GM23338 (cell line): Measurements from ENCODE around the gene SERP2. TPM values are rescaled to one million over a fixed set of nuclear protein-coding genes. Genes with fewer than 3 reads are reported as not detected.
A peak's percentile ranks its signal among the peaks of the same experiment; 100 is the strongest.
"Not testable (repeated sequence)": the region's sequence is repeated elsewhere in the genome, so short reads cannot be mapped to it uniquely, and the experiment has no call there.

Experiments
- ATAC-seq: fragments of 200-7000 bp; cut with Tn5 transposase; 3 replicates; pipeline ENCODE4 v1.9.1; 2020
- DNase-seq: peaks from one replicate; pipeline ENCODE4 v3.0.0-alpha.2; 2015; ENCODE audit warnings: low spot score
- H2AFZ ChIP-seq: fragments of 200-600 bp; sonication (generic); 2 replicates; pipeline ENCODE4 v1.8.0; 2016; ENCODE audit warnings: antibody characterized with exemption, mild to moderate bottlenecking, moderate library complexity
- H3F3A ChIP-seq: fragments of 200-600 bp; sonication (generic); replicated peaks from 2 replicates; pipeline ENCODE4 v1.8.0; 2017; ENCODE audit warnings: antibody characterized with exemption, mixed run types, low read depth
- H3K27ac ChIP-seq: fragments of 200-600 bp; sonication (generic); 2 replicates; pipeline ENCODE4 v1.6.1; 2016; ENCODE audit warnings: low read depth
- H3K27me3 ChIP-seq: fragments of 200-600 bp; sonication (generic); 2 replicates; pipeline ENCODE4 v1.8.0; 2016; ENCODE audit warnings: mild to moderate bottlenecking, mixed run types, moderate library complexity; ENCODE audit not compliant: insufficient read depth
- H3K36me3 ChIP-seq: fragments of 200-600 bp; sonication (generic); 2 replicates; pipeline ENCODE4 v1.8.0; 2016; ENCODE audit warnings: mild to moderate bottlenecking; ENCODE audit not compliant: insufficient read depth
- H3K4me1 ChIP-seq: fragments of 200-600 bp; sonication (generic); 2 replicates; pipeline ENCODE4 v1.8.0; 2016; ENCODE audit warnings: mild to moderate bottlenecking, moderate library complexity; ENCODE audit not compliant: insufficient read depth
- H3K4me2 ChIP-seq: fragments of 200-600 bp; sonication (generic); 2 replicates; pipeline ENCODE4 v1.7.1; 2017; ENCODE audit warnings: mixed run types
- H3K4me3 ChIP-seq: fragments of 200-600 bp; sonication (generic); 2 replicates; pipeline ENCODE4 v1.6.1; 2016; ENCODE audit warnings: mixed run types
- H3K79me2 ChIP-seq: fragments of 200-600 bp; sonication (generic); replicated peaks from 2 replicates; pipeline ENCODE4 v1.8.0; 2017; ENCODE audit warnings: mild to moderate bottlenecking; ENCODE audit not compliant: insufficient read depth
- H3K9me2 ChIP-seq: fragments of 200-600 bp; sonication (generic); 2 replicates; pipeline ENCODE4 v1.8.0; 2017; ENCODE audit not compliant: insufficient read depth
- H4K20me1 ChIP-seq: fragments of 200-600 bp; sonication (generic); replicated peaks from 2 replicates; pipeline ENCODE4 v1.8.0; 2017; ENCODE audit warnings: mild to moderate bottlenecking; ENCODE audit not compliant: insufficient read depth
- H3K27ac Mint-ChIP-seq: 2 replicates; pipeline ENCODE4 v1.8.0; 2020; ENCODE audit warnings: inconsistent platforms, mild to moderate bottlenecking, moderate library complexity, mixed read lengths
- H3K27me3 Mint-ChIP-seq: 3 replicates; pipeline ENCODE4 v1.8.0; 2022; ENCODE audit warnings: low read depth, mild to moderate bottlenecking, moderate library complexity, mixed read lengths, inconsistent platforms; ENCODE audit not compliant: insufficient read depth, poor library complexity
- H3K36me3 Mint-ChIP-seq: 3 replicates; pipeline ENCODE4 v1.8.0; 2021; ENCODE audit warnings: low read depth, mild to moderate bottlenecking, inconsistent platforms, moderate library complexity, mixed read lengths
- H3K4me1 Mint-ChIP-seq: 3 replicates; pipeline ENCODE4 v1.8.0; 2020; ENCODE audit warnings: mild to moderate bottlenecking, inconsistent platforms, mixed read lengths
- H3K4me3 Mint-ChIP-seq: 3 replicates; pipeline ENCODE4 v1.8.0; 2021; ENCODE audit warnings: moderate library complexity, mild to moderate bottlenecking, inconsistent platforms, mixed read lengths
- H3K9me3 Mint-ChIP-seq: 3 replicates; pipeline ENCODE4 v1.8.0; 2020; ENCODE audit warnings: moderate library complexity, mild to moderate bottlenecking, inconsistent platforms, mixed read lengths
- NANOG ChIP-seq: IDR thresholded peaks from 2 replicates; pipeline ENCODE4 v1.6.1; 2016; ENCODE audit warnings: antibody characterized with exemption, borderline replicate concordance
- POLR2AphosphoS5 ChIP-seq: IDR thresholded peaks from 2 replicates; pipeline ENCODE4 v1.6.1; 2016; ENCODE audit warnings: antibody characterized with exemption, low read depth
- ZNF331 ChIP-seq: fragments of 250-450 bp; sonication (Bioruptor Pico); IDR thresholded peaks from 2 replicates; pipeline ENCODE4 v1.5.0; 2020; ENCODE audit warnings: low read depth, mild to moderate bottlenecking, moderate library complexity
- long read RNA-seq: library from polyadenylated mRNA; unstranded; transcript quantifications from one replicate; pipeline ENCODE4 v2.0.0, GENCODE V29; 2020; ENCODE audit not compliant: unreplicated experiment
- polyA plus RNA-seq: library from polyadenylated mRNA; unstranded; fragments of >200 nt; fragmentation: Nextera tagmentation; extraction: Ambion mirVana; gene quantifications from 2 replicates; pipeline ENCODE4 v1.2.1, GENCODE V29; 2016
- total RNA-seq: library from RNA; depleted of rRNA; stranded (reverse); fragments of >200 nt; shearing (Covaris generic); gene quantifications from 2 replicates; pipeline ENCODE4 v1.2.3, GENCODE V29; 2014; rRNA removed
- TF ChIP-seq, protein P1 (sequence below): IDR thresholded peaks from one replicate; pipeline ENCODE4 v1.6.1; 2018; ENCODE audit warnings: antibody characterized with exemption; ENCODE audit not compliant: unreplicated experiment

Gene SERP2
- total RNA-seq, result 0.59 and 3.4 TPM in 2 replicates
- 2.9 and 3.4 TPM in 2 replicates for polyA plus RNA-seq
- long read RNA-seq, partial matches to known transcripts, result 0 of 3 reads
- long read RNA-seq, other reads (novel, unspliced or antisense), result 1 of 3 reads

DNA sequence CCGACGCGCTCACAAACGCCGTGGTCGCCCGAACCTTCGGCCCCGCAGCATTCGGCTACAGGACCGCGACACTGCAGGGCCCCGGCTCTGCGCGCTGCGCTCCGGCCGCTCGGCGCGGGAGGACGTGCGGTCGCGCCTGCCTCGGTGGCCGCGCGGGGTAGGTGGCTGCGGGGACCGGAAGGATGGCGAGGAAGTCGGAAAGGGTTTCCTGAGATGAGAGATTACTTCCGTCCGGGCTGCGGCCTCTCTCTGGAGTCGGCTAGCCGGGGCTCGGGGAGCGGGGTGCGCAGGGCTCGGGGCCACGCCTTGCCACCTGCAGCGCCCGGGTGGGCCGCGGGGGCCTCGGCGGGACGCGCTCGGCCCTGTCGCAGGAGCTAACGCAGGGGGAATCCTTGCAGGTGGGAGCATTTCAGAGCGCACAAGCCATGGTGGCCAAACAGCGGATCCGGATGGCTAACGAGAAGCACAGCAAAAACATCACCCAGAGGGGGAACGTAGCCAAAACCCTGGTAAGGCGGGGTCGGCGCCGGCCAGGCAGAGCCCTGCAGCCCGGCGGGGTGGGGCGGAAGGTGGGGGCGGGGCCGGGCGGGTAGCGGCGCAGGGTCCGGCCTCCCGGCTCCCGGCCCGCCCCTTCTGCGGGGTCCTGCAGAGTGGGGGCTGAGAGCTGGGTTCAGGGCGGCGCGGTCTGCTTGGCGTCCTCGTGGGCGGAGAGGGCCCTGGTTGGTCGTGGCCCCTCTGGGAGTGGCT, at the start of gene SERP2:
Gene SERP2 (plus strand): TSS at position 224 of the 747 bp plus-strand sequence. CDS start 202 bp downstream, at position 426.
- Histone ChIP-seq H2AFZ (peak within 1 kb of the TSS; percentile 99), H3K27me3 (peaks cover 20% of the 10 kb centered on the region), H3K27ac (no peak within 1 kb of the TSS), H4K20me1 (no peaks in the 10 kb centered on the region), H3K9me2 (no peaks in the 10 kb centered on the region), H3K36me3 (no peaks in the 10 kb centered on the region), H3K79me2 (no peaks in the 10 kb centered on the region), H3K4me3 (peak within 1 kb of the TSS; percentile 85), H3K4me1 (peaks cover 14% of the 10 kb centered on the region), H3K4me2 (peak within 1 kb of the TSS; percentile 95), H3F3A (peaks cover 4% of the 10 kb centered on the region; the same call in 1 of the 2 replicates)
- Mint-ChIP-seq H3K27ac (no peak within 1 kb of the TSS), H3K27me3 (peaks cover 14% of the 10 kb centered on the region), H3K36me3 (no peaks in the 10 kb centered on the region), H3K4me1 (peaks cover 12% of the 10 kb centered on the region), H3K4me3 (peak within 1 kb of the TSS; percentile 59), H3K9me3 (no peaks in the 10 kb centered on the region)
- ATAC-seq, result peak; percentile 92
- TF ChIP-seq NANOG, result no peak
- TF ChIP-seq POLR2AphosphoS5, result peak; percentile 28
- DNase-seq, result peak; percentile 84

DNA sequence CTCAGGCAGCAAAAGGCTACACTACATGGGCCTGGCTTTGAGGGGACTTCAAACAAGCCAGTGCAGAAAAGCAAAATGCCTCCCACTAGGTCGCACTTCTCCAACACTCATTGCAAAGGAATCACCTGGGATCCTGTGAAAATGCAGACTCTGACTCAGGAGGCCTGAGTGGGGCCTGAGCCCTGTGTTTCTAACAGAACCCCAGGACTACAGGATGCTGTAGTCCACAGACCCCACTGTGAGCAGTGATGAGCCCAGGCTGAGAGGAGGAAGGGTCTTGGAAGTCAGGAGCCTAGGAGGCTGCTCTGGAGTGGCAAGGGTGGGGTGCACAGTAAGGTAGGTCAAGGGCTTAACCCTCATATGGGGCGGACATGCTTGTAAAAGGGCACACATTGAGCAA, 46.7 kb upstream of the SERP2 start:
- peaks cover 4% of the 10 kb centered on the region for H3K27me3 Mint-ChIP-seq

DNA sequence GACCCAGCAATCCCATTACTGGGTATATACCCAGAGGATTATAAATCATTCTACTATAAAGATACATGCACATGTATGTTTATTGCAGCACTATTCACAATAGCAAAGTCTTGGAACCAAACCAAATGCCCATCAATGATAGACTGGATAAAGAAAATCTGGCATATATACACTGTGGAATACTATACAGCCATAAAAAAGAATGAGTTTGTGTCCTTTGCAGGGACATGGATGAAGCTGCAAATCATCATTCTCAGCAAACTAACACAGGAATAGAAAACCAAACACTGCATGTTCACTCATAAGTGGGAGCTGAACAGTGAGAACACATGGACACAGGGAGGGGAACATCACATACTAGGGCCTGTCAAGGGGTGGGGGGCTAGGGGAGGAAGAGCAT, 44.6 kb upstream of the SERP2 start:
- peaks cover 10% of the 10 kb centered on the region for H3K27me3 Mint-ChIP-seq
- H3K4me3 ChIP-seq, H3K36me3 ChIP-seq, H3K27ac Mint-ChIP-seq, H3K4me2 ChIP-seq, H3F3A ChIP-seq, H3K9me2 ChIP-seq, ATAC-seq, H3K27me3 ChIP-seq, H3K4me3 Mint-ChIP-seq, H3K27ac ChIP-seq, H3K79me2 ChIP-seq, H3K36me3 Mint-ChIP-seq, H2AFZ ChIP-seq, H4K20me1 ChIP-seq, DNase-seq, H3K4me1 ChIP-seq: not testable (repeated sequence)
- peaks cover 11% of the 10 kb centered on the region for H3K9me3 Mint-ChIP-seq
- H3K4me1 Mint-ChIP-seq, result peaks cover 11% of the 10 kb centered on the region; the same call in 2 of the 3 replicates

More for the DNA sequence above, 46.7 kb upstream of the SERP2 start:
- TF ChIP-seq POLR2AphosphoS5, result no peak
- H3K4me3 ChIP-seq, result no peak overlapping the region
- no peak overlapping the region for H3K27ac ChIP-seq
- Mint-ChIP-seq H3K4me3 (no peak overlapping the region), H3K36me3 (no peaks in the 10 kb centered on the region), H3K27ac (no peak overlapping the region), H3K9me3 (peaks cover 12% of the 10 kb centered on the region), H3K4me1 (peaks cover 3% of the 10 kb centered on the region; the same call in 1 of the 3 replicates)
- 0 out of 2 replicates have a peak overlapping the region, but pooled peaks have one; percentile 18 for H2AFZ ChIP-seq
- peaks cover 7% of the 10 kb centered on the region; the same call in 1 of the 2 replicates for H3K9me2 ChIP-seq
- no peak for DNase-seq
- ATAC-seq, result no peak
- H3K4me1 ChIP-seq, result 0 out of 2 replicates have a peak, but pooled peaks cover 2% of the 10 kb centered on the region
- H3K4me2 ChIP-seq, result no peak overlapping the region
- H3K36me3 ChIP-seq, result no peaks in the 10 kb centered on the region
- H3F3A ChIP-seq, result no peaks in the 10 kb centered on the region
- no peaks in the 10 kb centered on the region for H3K79me2 ChIP-seq
- no peaks in the 10 kb centered on the region for H3K27me3 ChIP-seq
- no peaks in the 10 kb centered on the region for H4K20me1 ChIP-seq

DNA sequence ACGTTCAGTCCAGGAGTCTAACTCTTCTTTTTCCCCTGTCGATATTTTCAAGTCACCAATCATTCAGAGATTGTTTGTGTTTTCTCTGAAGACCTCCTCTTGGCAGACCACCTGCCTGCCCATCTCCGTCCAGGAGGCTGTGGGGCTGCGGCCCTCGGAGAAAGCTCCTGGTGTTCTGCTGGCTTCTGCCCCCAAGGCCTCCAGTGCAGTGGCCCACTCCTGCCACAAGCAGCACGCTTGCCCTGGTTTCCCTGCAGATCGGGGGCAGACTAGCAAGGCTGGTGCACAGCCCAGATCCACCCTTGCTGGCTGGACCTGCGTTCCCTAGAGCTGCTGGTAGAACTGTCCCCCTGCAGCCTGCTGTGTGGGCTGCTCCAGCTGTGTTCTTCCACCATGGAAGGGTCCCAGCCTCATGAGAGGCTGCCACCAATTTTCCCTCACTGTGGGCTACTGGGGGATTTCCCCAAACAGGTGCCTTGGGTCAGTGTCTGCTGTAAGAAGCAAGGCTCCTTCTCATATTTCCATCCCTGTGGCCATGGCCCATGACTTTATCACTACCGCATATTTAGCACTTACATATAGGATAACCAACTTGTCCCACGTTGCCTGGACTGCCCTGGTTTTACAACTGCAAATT, 43.6 kb upstream of the SERP2 start:
- DNase-seq (no peak), ATAC-seq (no peak)
- no peaks in the 10 kb centered on the region for H3K36me3 ChIP-seq
- Mint-ChIP-seq H3K4me1 (peaks cover 18% of the 10 kb centered on the region), H3K4me3 (no peak overlapping the region), H3K27ac (no peak overlapping the region), H3K36me3 (no peaks in the 10 kb centered on the region), H3K27me3 (peaks cover 10% of the 10 kb centered on the region), H3K9me3 (peaks cover 11% of the 10 kb centered on the region)
- H3K4me2 ChIP-seq, result no peak overlapping the region
- no peaks in the 10 kb centered on the region for H3K27me3 ChIP-seq
- H2AFZ ChIP-seq, result no peak overlapping the region
- no peak overlapping the region for H3K4me3 ChIP-seq
- no peaks in the 10 kb centered on the region for H4K20me1 ChIP-seq
- H3K79me2 ChIP-seq, result no peaks in the 10 kb centered on the region
- H3K4me1 ChIP-seq, result peaks cover 6% of the 10 kb centered on the region; the same call in 1 of the 2 replicates
- H3K9me2 ChIP-seq, result peaks cover 7% of the 10 kb centered on the region; the same call in 1 of the 2 replicates
- no peak overlapping the region for H3K27ac ChIP-seq
- H3F3A ChIP-seq, result no peaks in the 10 kb centered on the region
- TF ChIP-seq NANOG (no peak), ZNF331 (CRISPR knock-in tag) (no peak)
- TF ChIP-seq, protein P1, sequence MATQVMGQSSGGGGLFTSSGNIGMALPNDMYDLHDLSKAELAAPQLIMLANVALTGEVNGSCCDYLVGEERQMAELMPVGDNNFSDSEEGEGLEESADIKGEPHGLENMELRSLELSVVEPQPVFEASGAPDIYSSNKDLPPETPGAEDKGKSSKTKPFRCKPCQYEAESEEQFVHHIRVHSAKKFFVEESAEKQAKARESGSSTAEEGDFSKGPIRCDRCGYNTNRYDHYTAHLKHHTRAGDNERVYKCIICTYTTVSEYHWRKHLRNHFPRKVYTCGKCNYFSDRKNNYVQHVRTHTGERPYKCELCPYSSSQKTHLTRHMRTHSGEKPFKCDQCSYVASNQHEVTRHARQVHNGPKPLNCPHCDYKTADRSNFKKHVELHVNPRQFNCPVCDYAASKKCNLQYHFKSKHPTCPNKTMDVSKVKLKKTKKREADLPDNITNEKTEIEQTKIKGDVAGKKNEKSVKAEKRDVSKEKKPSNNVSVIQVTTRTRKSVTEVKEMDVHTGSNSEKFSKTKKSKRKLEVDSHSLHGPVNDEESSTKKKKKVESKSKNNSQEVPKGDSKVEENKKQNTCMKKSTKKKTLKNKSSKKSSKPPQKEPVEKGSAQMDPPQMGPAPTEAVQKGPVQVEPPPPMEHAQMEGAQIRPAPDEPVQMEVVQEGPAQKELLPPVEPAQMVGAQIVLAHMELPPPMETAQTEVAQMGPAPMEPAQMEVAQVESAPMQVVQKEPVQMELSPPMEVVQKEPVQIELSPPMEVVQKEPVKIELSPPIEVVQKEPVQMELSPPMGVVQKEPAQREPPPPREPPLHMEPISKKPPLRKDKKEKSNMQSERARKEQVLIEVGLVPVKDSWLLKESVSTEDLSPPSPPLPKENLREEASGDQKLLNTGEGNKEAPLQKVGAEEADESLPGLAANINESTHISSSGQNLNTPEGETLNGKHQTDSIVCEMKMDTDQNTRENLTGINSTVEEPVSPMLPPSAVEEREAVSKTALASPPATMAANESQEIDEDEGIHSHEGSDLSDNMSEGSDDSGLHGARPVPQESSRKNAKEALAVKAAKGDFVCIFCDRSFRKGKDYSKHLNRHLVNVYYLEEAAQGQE, result no peak
